HL-60 (cell line): ENCODE data around the gene WNT7A.

Experiments
- DNase-seq, 2 experiments: peaks; one replicate each; pipeline ENCODE4 v3.0.0-alpha.2; 2010 to 2020; ENCODE audit warnings: low read depth in 1 of 2, low spot score in 1 of 2
- H3K27ac ChIP-seq: fragments of 250-450 bp; sonication (Bioruptor Pico); replicated peaks from 2 replicates; pipeline ENCODE4 v1.5.1; 2020; ENCODE audit warnings: mild to moderate bottlenecking, moderate library complexity
- H3K27me3 ChIP-seq: fragments of 250-450 bp; sonication (Bioruptor Pico); 2 replicates; pipeline ENCODE4 v1.5.1; 2021; ENCODE audit warnings: mild to moderate bottlenecking, moderate library complexity; ENCODE audit not compliant: insufficient read depth, poor library complexity, severe bottlenecking
- H3K4me3 ChIP-seq: replicated peaks from 2 replicates; pipeline ENCODE4 v1.5.1; 2011; ENCODE audit warnings: mild to moderate bottlenecking, control low read depth, low read length; ENCODE audit not compliant: insufficient read depth
- CTCF ChIP-seq: IDR thresholded peaks from one replicate; pipeline ENCODE4 v1.5.1; 2011; ENCODE audit warnings: low read length, control low read depth, inconsistent platforms; ENCODE audit not compliant: insufficient read depth
- GABPA ChIP-seq: IDR thresholded peaks from 2 replicates; pipeline ENCODE4 v1.6.1; 2012; ENCODE audit warnings: low read depth
- POLR2AphosphoS5 ChIP-seq: IDR thresholded peaks from 2 replicates; pipeline ENCODE4 v1.6.1; 2012; ENCODE audit warnings: low read depth
- REST ChIP-seq: IDR thresholded peaks from 2 replicates; pipeline ENCODE4 v1.6.1; 2012; ENCODE audit warnings: low read depth; ENCODE audit not compliant: insufficient replicate concordance
- SPI1 ChIP-seq: IDR thresholded peaks from 2 replicates; pipeline ENCODE4 v1.6.1; 2012; ENCODE audit warnings: low read depth, mild to moderate bottlenecking, borderline replicate concordance

The WNT7A gene

GRCh38 chr3:13793451-13793850 lies 86.4 kb downstream of the WNT7A start:
- TF ChIP-seq SPI1, result no peak
- no peak for TF ChIP-seq POLR2AphosphoS5
- no peak for TF ChIP-seq REST
- TF ChIP-seq CTCF, result no peak
- no peak for TF ChIP-seq GABPA
- no peak overlapping the region for H3K27ac ChIP-seq
- H3K27me3 ChIP-seq, result peaks cover 9% of the 10 kb centered on the region
- no peak for DNase-seq
- no peak overlapping the region for H3K4me3 ChIP-seq

GRCh38 chr3:13792512-13793371 lies 87.1 kb downstream of the WNT7A start:
- peaks cover 9% of the 10 kb centered on the region for H3K27me3 ChIP-seq
- DNase-seq, result no peak
- H3K4me3 ChIP-seq, result no peak overlapping the region
- no peak for TF ChIP-seq SPI1
- no peak for TF ChIP-seq POLR2AphosphoS5
- no peak for TF ChIP-seq REST
- no peak for TF ChIP-seq GABPA
- TF ChIP-seq CTCF, result no peak
- H3K27ac ChIP-seq, result no peak overlapping the region

GRCh38 chr3:13792051-13792490 lies 87.8 kb downstream of the WNT7A start:
- no peak overlapping the region for H3K4me3 ChIP-seq
- no peak for DNase-seq
- peaks cover 6% of the 10 kb centered on the region for H3K27me3 ChIP-seq
- no peak for TF ChIP-seq SPI1
- no peak for TF ChIP-seq CTCF
- no peak for TF ChIP-seq GABPA
- TF ChIP-seq POLR2AphosphoS5, result no peak
- no peak for TF ChIP-seq REST
- no peak overlapping the region for H3K27ac ChIP-seq
